DOHH2 (cell line): ENCODE measurements around the gene CSNK1G2.

Experiments
- H3F3A ChIP-seq: fragments of 200-600 bp; sonication (generic), shearing (Covaris generic); 2 replicates; pipeline ENCODE4 v1.6.0; 2016; ENCODE audit warnings: antibody characterized with exemption, mild to moderate bottlenecking; ENCODE audit not compliant: control insufficient read depth, insufficient read depth
- H3K27ac ChIP-seq: fragments of 200-600 bp; sonication (generic); 2 replicates; pipeline ENCODE4 v1.5.1; 2014; ENCODE audit warnings: low read depth, mild to moderate bottlenecking, low read length, moderate library complexity
- H3K27me3 ChIP-seq: fragments of 200-600 bp; sonication (generic); 2 replicates; pipeline ENCODE4 v1.6.1; 2014; ENCODE audit warnings: mild to moderate bottlenecking, low read length, mixed read lengths; ENCODE audit not compliant: control insufficient read depth
- H3K36me3 ChIP-seq: fragments of 200-600 bp; sonication (generic); 2 replicates; pipeline ENCODE4 v1.6.1; 2014; ENCODE audit warnings: mild to moderate bottlenecking, low read length, moderate library complexity, mixed read lengths; ENCODE audit not compliant: control insufficient read depth
- H3K4me1 ChIP-seq: fragments of 200-600 bp; sonication (generic); 2 replicates; pipeline ENCODE4 v1.6.1; 2014; ENCODE audit warnings: mild to moderate bottlenecking, low read length, mixed read lengths; ENCODE audit not compliant: control insufficient read depth
- H3K4me2 ChIP-seq: fragments of 200-600 bp; sonication (generic); 2 replicates; pipeline ENCODE4 v1.6.0; 2014; ENCODE audit warnings: mild to moderate bottlenecking, low read length, moderate library complexity
- H3K4me3 ChIP-seq: fragments of 200-600 bp; sonication (generic); 2 replicates; pipeline ENCODE4 v1.5.1; 2014; ENCODE audit warnings: mild to moderate bottlenecking, low read length, mixed read lengths
- H3K79me2 ChIP-seq: fragments of 200-600 bp; sonication (generic); 2 replicates; pipeline ENCODE4 v1.6.1; 2014; ENCODE audit warnings: mild to moderate bottlenecking, low read length, mixed read lengths; ENCODE audit not compliant: control insufficient read depth
- H3K9me2 ChIP-seq: fragments of 200-600 bp; sonication (generic); replicated peaks from 2 replicates; pipeline ENCODE4 v1.6.1; 2014; ENCODE audit warnings: mild to moderate bottlenecking, low read length, mixed read lengths; ENCODE audit not compliant: control insufficient read depth
- H3K9me3 ChIP-seq: fragments of 200-600 bp; sonication (generic); 2 replicates; pipeline ENCODE4 v1.6.1; 2014; ENCODE audit warnings: antibody characterized with exemption, low read length, mixed read lengths; ENCODE audit not compliant: control insufficient read depth, insufficient read depth
- H4K20me1 ChIP-seq: fragments of 200-600 bp; sonication (generic); 2 replicates; pipeline ENCODE4 v1.6.0; 2014; ENCODE audit warnings: low read depth, mild to moderate bottlenecking, antibody characterized with exemption, low read length, moderate library complexity; ENCODE audit not compliant: control insufficient read depth, insufficient read depth
- EZH2phosphoT487 ChIP-seq: fragments of 200-600 bp; sonication (generic); IDR thresholded peaks from 2 replicates; pipeline ENCODE4 v1.6.1; 2017; ENCODE audit warnings: borderline replicate concordance, mild to moderate bottlenecking, antibody characterized with exemption, low read length, moderate library complexity, mixed read lengths
- TF ChIP-seq, protein P1 (sequence below): fragments of 200-600 bp; sonication (generic); IDR thresholded peaks from one replicate; pipeline ENCODE4 v1.5.1; 2014; ENCODE audit warnings: antibody characterized with exemption, mild to moderate bottlenecking, low read depth, low read length; ENCODE audit not compliant: poor library complexity, severe bottlenecking

The CSNK1G2 gene

DNA sequence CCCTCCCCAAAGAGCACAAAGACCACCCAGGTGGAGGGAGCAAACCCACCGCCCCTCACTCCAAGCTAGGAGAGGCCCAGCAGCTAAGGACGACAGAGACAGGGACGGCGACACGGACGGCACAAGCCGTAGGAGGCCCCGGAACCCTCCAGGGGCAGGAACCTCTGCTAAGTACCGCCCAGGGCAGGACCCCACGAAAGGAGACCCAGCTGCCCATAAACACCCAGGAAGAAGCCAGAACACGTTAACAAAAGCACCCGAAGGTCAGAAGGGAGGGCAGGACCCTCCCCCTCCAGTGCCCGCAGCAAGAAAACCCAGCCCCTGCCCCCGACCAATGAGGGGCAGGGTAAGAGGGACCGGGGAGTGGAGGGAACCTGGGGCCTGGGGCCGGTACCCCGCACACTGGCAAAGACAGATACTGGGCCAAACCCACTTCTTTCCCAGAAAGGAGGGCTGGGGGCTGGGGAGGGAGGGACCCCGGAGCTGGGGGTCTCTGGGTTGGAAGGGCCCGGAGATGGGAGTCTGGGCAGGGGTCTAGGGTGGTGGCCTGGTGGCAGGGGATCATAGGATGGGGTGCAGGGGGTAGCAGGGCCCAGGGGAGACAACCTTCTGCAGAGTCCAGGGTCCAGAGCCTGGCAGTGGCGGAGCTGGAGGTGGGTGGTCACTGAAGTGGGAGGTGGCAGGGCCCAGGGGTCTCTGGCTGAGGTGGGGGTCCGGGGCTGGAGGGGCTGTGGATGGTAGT lies 72.1 kb downstream of the CSNK1G2 start:
- TF ChIP-seq, protein P1, sequence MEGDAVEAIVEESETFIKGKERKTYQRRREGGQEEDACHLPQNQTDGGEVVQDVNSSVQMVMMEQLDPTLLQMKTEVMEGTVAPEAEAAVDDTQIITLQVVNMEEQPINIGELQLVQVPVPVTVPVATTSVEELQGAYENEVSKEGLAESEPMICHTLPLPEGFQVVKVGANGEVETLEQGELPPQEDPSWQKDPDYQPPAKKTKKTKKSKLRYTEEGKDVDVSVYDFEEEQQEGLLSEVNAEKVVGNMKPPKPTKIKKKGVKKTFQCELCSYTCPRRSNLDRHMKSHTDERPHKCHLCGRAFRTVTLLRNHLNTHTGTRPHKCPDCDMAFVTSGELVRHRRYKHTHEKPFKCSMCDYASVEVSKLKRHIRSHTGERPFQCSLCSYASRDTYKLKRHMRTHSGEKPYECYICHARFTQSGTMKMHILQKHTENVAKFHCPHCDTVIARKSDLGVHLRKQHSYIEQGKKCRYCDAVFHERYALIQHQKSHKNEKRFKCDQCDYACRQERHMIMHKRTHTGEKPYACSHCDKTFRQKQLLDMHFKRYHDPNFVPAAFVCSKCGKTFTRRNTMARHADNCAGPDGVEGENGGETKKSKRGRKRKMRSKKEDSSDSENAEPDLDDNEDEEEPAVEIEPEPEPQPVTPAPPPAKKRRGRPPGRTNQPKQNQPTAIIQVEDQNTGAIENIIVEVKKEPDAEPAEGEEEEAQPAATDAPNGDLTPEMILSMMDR = no peak
- TF ChIP-seq EZH2phosphoT487 = no peak
- Histone ChIP-seq H3K79me2 (peaks cover 69% of the 10 kb centered on the region), H3K36me3 (peaks cover 6% of the 10 kb centered on the region; the same call in 1 of the 2 replicates), H3K27ac (no peak overlapping the region), H3K4me1 (peaks cover 22% of the 10 kb centered on the region), H4K20me1 (no peaks in the 10 kb centered on the region), H3F3A (peaks cover 9% of the 10 kb centered on the region; the same call in 1 of the 2 replicates), H3K9me2 (no peaks in the 10 kb centered on the region), H3K9me3 (no peaks in the 10 kb centered on the region), H3K27me3 (no peaks in the 10 kb centered on the region), H3K4me2 (peak overlapping the region; percentile 76; the same call in 1 of the 2 replicates), H3K4me3 (no peak overlapping the region)

GRCh38 chr19:2013683-2013961 lies 72.7 kb downstream of the CSNK1G2 start:
- Histone ChIP-seq H3K4me3 (peak overlapping the region; percentile 77; the same call in 1 of the 2 replicates), H4K20me1 (no peaks in the 10 kb centered on the region), H3K27ac (no peak overlapping the region), H3K9me2 (no peaks in the 10 kb centered on the region), H3F3A (peaks cover 9% of the 10 kb centered on the region; the same call in 1 of the 2 replicates), H3K79me2 (peaks cover 63% of the 10 kb centered on the region), H3K27me3 (no peaks in the 10 kb centered on the region), H3K4me1 (peaks cover 22% of the 10 kb centered on the region), H3K4me2 (peak overlapping the region; percentile 76), H3K36me3 (peaks cover 6% of the 10 kb centered on the region; the same call in 1 of the 2 replicates), H3K9me3 (no peaks in the 10 kb centered on the region)
- no peak for TF ChIP-seq EZH2phosphoT487
- TF ChIP-seq, protein P1 = no peak

GRCh38 chr19:2014131-2014571 lies 73.2 kb downstream of the CSNK1G2 start:
- no peaks in the 10 kb centered on the region for H3K9me3 ChIP-seq
- peaks cover 59% of the 10 kb centered on the region for H3K79me2 ChIP-seq
- peak overlapping the region; percentile 77 for H3K4me3 ChIP-seq

More at GRCh38 chr19:2014131-2014571, 73.2 kb downstream of the CSNK1G2 start:
- no peak for TF ChIP-seq EZH2phosphoT487
- TF ChIP-seq, protein P1 = no peak
- Histone ChIP-seq H3K4me2 (peak overlapping the region; percentile 76), H3K27ac (no peak overlapping the region), H3K9me2 (no peaks in the 10 kb centered on the region), H3F3A (peaks cover 7% of the 10 kb centered on the region; the same call in 1 of the 2 replicates), H3K27me3 (no peaks in the 10 kb centered on the region), H3K36me3 (peaks cover 6% of the 10 kb centered on the region; the same call in 1 of the 2 replicates), H3K4me1 (peaks cover 22% of the 10 kb centered on the region), H4K20me1 (no peaks in the 10 kb centered on the region)
